ENCODE data around the gene PTPN18. TPM values are rescaled to one million over a fixed set of nuclear protein-coding genes. Genes with fewer than 3 reads are reported as not detected.
A peak's percentile ranks its signal among the peaks of the same experiment; 100 is the strongest.

PTPN18 gene
- total and polyA plus RNA-seq, 8 donors = 37.0 to 177 (median 55.5) TPM

- TF ChIP-seq POLR2AphosphoS5 (IDR thresholded peaks at IDR 0.05) = no peak
- no peak for TF ChIP-seq EP300 (IDR thresholded peaks at IDR 0.05)
- TF ChIP-seq POLR2A (IDR thresholded peaks at IDR 0.05) = no peak
- no peak for TF ChIP-seq CTCF (IDR thresholded peaks at IDR 0.05)
- peaks cover 0 to 10% (median 4%) of the 10 kb centered on the region in 4 donors for H3K4me1 ChIP-seq
- intact Hi-C loops (cut with DNase I; ENCODE audit: low total_unique reads) = no loop called here
These were observed 7.6 kb downstream of the PTPN18 start for GRCh38 chr2:130363479-130363878.

GRCh38 chr2:130365075-130365474, 9.2 kb downstream of the PTPN18 start:
- H3K36me3 ChIP-seq = peaks cover 0 to 4% (median 3%) of the 10 kb centered on the region in 4 donors
- H3K9me3 ChIP-seq = no peaks in the 10 kb centered on the region
- DNase-seq = no peak
- H3K27ac ChIP-seq = no peak overlapping the region
- intact Hi-C loops (cut with DNase I; ENCODE audit: low total_unique reads) = no loop called here
- peaks cover 0 to 10% (median 6%) of the 10 kb centered on the region in 4 donors for H3K4me1 ChIP-seq
- no peak for TF ChIP-seq CTCF (IDR thresholded peaks at IDR 0.05)
- H3K27me3 ChIP-seq = no peaks in the 10 kb centered on the region
- no peak overlapping the region for H3K4me3 ChIP-seq
- 78 to 95% (median 88%) methylated on average over 2 of the region's 2 CpGs for WGBS, 5 donors

More at GRCh38 chr2:130363479-130363878, 7.6 kb downstream of the PTPN18 start:
- no peak overlapping the region for H3K4me3 ChIP-seq
- H3K36me3 ChIP-seq = peaks cover 0 to 7% (median 3%) of the 10 kb centered on the region in 4 donors
- H3K9me3 ChIP-seq = no peaks in the 10 kb centered on the region
- H3K27me3 ChIP-seq = no peaks in the 10 kb centered on the region
- no peak for DNase-seq
- H3K27ac ChIP-seq = no peak overlapping the region

GRCh38 chr2:130365963-130366362, 10.1 kb downstream of the PTPN18 start:
- peak overlapping the region in 1 of 5 donors; percentile 14 for H3K27ac ChIP-seq
- H3K4me1 ChIP-seq = peaks cover 2 to 15% (median 12%) of the 10 kb centered on the region in 4 donors
- intact Hi-C loops (cut with DNase I; ENCODE audit: low total_unique reads) = no loop called here
- DNase-seq = no peak
- TF ChIP-seq POLR2A (IDR thresholded peaks at IDR 0.05) = no peak
- no peak for TF ChIP-seq POLR2AphosphoS5 (IDR thresholded peaks at IDR 0.05)
- no peak for TF ChIP-seq CTCF (IDR thresholded peaks at IDR 0.05)
- no peak for TF ChIP-seq EP300 (IDR thresholded peaks at IDR 0.05)
- H3K4me3 ChIP-seq = no peak overlapping the region
- WGBS, 5 donors = 44 to 67% (median 54%) methylated on average over 2 of the region's 2 CpGs
- no peaks in the 10 kb centered on the region for H3K9me3 ChIP-seq
- H3K27me3 ChIP-seq = no peaks in the 10 kb centered on the region
- H3K36me3 ChIP-seq = peaks cover 0 to 12% (median 9%) of the 10 kb centered on the region in 4 donors

- Histone ChIP-seq H3K36me3 (peaks cover 0 to 12% (median 9%) of the 10 kb centered on the region in 4 donors), H3K4me3 (no peak overlapping the region), H3K4me1 (peaks cover 9 to 22% (median 20%) of the 10 kb centered on the region in 4 donors), H3K27ac (no peak overlapping the region), H3K27me3 (no peaks in the 10 kb centered on the region), H3K9me3 (no peaks in the 10 kb centered on the region)
- 20 to 52% (median 29%) methylated on average over 1 of the region's 1 CpG for WGBS, 5 donors
- intact Hi-C loops (cut with DNase I; ENCODE audit: low total_unique reads) = no loop called here
- DNase-seq = peak in 1 of 2 donors; percentile 48
- TF ChIP-seq POLR2AphosphoS5 (IDR thresholded peaks at IDR 0.05) (no peak), EP300 (IDR thresholded peaks at IDR 0.05) (no peak), POLR2A (IDR thresholded peaks at IDR 0.05) (no peak), CTCF (IDR thresholded peaks at IDR 0.05) (no peak)
These were observed 10.9 kb downstream of the PTPN18 start for GRCh38 chr2:130366720-130367119.

Data from stomach (tissue), 9 donors.